Measurements from ENCODE around the gene MED9.
"Not testable (repeated sequence)": the region's sequence is repeated elsewhere in the genome, so short reads cannot be mapped to it uniquely, and the experiment has no call there.

The MED9 gene

DNA sequence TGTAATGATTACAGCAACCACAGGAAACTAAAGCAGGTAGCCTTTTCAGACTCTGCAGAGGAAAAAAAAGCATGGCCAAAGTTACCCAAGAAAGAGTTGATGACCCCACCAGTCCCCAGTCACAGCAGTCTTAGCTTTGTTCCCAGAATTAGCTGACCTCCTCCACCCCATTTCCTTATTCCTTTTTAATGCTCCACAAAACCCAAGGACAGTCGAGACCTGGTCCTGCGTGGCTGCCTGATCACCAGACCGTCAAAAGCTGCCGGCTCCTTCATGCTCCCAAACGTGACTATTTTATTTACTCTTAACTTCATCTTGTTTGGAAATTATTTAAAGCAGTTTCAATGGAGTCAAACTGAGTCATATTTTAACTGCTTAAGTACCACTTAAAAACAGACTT is 28.7 kb upstream of the MED9 start:
- no peaks in the 10 kb centered on the region for H3K9me2 ChIP-seq (replicated peaks; ENCODE audit: low read depth, low read length)
- H3K9ac ChIP-seq (ENCODE audit: low read depth, low read length, poor library complexity, severe bottlenecking) = no peak overlapping the region
- H3K36me3 ChIP-seq (ENCODE audit: insufficient read depth, low read length) = no peaks in the 10 kb centered on the region
- H3K4me2 ChIP-seq (ENCODE audit: low read depth, low read length, poor library complexity, severe bottlenecking) = no peak overlapping the region
- no peaks in the 10 kb centered on the region for H3F3A ChIP-seq (ENCODE audit: low read depth)
- no peak overlapping the region for H2AFZ ChIP-seq (ENCODE audit: low read length)
- H3K4me1 ChIP-seq (ENCODE audit: insufficient read depth, low read length, poor library complexity, severe bottlenecking) = peaks cover 10% of the 10 kb centered on the region
- no peaks in the 10 kb centered on the region for H4K20me1 ChIP-seq (ENCODE audit: insufficient read depth, low read length, poor library complexity, severe bottlenecking)
- H3K27me3 ChIP-seq (ENCODE audit: insufficient read depth, low read length, poor library complexity, severe bottlenecking) = no peaks in the 10 kb centered on the region
- no peaks in the 10 kb centered on the region for H3K9me3 ChIP-seq (ENCODE audit: insufficient read depth, low read depth, low read length)
- no peak for TF ChIP-seq EZH2phosphoT487 (IDR thresholded peaks at IDR 0.05; ENCODE audit: borderline replicate concordance)
- no peak overlapping the region for H3K4me3 ChIP-seq (ENCODE audit: low read length, poor library complexity, severe bottlenecking)
- no peaks in the 10 kb centered on the region for H3K79me2 ChIP-seq (ENCODE audit: insufficient read depth, low read length)

DNA sequence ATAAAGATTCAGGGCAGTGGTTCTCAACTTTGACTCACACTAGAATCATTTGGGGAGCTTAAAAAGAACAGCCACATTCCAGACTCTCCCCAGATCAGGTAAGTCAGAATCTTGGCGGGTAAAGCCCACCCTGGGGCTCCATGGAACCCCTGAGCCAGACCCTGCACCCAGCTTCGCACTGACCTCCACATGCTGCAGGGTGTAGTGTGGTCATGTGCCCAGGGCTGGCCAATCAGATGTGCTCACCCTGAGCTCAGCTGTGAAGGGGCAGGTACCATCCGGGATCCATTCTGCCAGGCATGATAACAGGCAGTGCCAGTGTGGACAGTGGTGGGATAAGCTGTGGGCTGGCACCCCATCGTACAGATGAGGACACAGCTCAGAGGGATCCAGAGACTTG is 28.1 kb upstream of the MED9 start:
- Histone ChIP-seq H4K20me1 (ENCODE audit: insufficient read depth, low read length, poor library complexity, severe bottlenecking) (no peaks in the 10 kb centered on the region), H3F3A (ENCODE audit: low read depth) (no peaks in the 10 kb centered on the region), H3K9me2 (replicated peaks; ENCODE audit: low read depth, low read length) (no peaks in the 10 kb centered on the region), H3K9me3 (ENCODE audit: insufficient read depth, low read depth, low read length) (no peaks in the 10 kb centered on the region), H3K9ac (ENCODE audit: low read depth, low read length, poor library complexity, severe bottlenecking) (no peak overlapping the region), H2AFZ (ENCODE audit: low read length) (no peak overlapping the region), H3K79me2 (ENCODE audit: insufficient read depth, low read length) (no peaks in the 10 kb centered on the region), H3K4me2 (ENCODE audit: low read depth, low read length, poor library complexity, severe bottlenecking) (no peak overlapping the region), H3K36me3 (ENCODE audit: insufficient read depth, low read length) (no peaks in the 10 kb centered on the region), H3K27me3 (ENCODE audit: insufficient read depth, low read length, poor library complexity, severe bottlenecking) (no peaks in the 10 kb centered on the region), H3K4me1 (ENCODE audit: insufficient read depth, low read length, poor library complexity, severe bottlenecking) (peaks cover 10% of the 10 kb centered on the region), H3K4me3 (ENCODE audit: low read length, poor library complexity, severe bottlenecking) (no peak overlapping the region)
- TF ChIP-seq, protein P1, sequence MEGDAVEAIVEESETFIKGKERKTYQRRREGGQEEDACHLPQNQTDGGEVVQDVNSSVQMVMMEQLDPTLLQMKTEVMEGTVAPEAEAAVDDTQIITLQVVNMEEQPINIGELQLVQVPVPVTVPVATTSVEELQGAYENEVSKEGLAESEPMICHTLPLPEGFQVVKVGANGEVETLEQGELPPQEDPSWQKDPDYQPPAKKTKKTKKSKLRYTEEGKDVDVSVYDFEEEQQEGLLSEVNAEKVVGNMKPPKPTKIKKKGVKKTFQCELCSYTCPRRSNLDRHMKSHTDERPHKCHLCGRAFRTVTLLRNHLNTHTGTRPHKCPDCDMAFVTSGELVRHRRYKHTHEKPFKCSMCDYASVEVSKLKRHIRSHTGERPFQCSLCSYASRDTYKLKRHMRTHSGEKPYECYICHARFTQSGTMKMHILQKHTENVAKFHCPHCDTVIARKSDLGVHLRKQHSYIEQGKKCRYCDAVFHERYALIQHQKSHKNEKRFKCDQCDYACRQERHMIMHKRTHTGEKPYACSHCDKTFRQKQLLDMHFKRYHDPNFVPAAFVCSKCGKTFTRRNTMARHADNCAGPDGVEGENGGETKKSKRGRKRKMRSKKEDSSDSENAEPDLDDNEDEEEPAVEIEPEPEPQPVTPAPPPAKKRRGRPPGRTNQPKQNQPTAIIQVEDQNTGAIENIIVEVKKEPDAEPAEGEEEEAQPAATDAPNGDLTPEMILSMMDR (conservative IDR thresholded peaks at IDR 0.05; ENCODE audit: low read length) = no peak

DNA sequence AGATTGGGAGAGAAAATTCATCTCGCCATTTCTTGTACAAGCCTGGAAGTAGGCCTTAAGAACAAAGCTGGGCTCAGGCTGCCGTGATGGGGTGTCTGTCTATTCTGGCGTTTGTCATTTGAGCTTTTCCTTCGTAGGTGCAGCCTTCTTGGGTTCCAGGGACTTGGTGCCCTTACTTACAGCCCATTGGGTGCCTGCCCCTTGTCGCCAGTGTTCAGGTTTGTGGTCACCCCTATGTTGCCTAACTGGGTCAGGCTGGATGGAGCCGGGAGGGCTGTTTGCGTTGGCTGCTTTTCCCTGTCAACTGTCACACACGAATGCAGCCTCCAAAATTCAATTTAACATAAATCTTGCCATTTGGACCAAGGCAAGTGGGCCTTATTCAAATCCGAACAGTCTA is 23.7 kb upstream of the MED9 start:
- Histone ChIP-seq H3K9ac (ENCODE audit: low read depth, low read length, poor library complexity, severe bottlenecking) (no peak overlapping the region), H3K9me2 (replicated peaks; ENCODE audit: low read depth, low read length) (no peaks in the 10 kb centered on the region), H3K4me2 (ENCODE audit: low read depth, low read length, poor library complexity, severe bottlenecking) (no peak overlapping the region), H3K4me3 (ENCODE audit: low read length, poor library complexity, severe bottlenecking) (no peak overlapping the region), H3K9me3 (ENCODE audit: insufficient read depth, low read depth, low read length) (no peaks in the 10 kb centered on the region), H3K4me1 (ENCODE audit: insufficient read depth, low read length, poor library complexity, severe bottlenecking) (no peaks in the 10 kb centered on the region), H3K36me3 (ENCODE audit: insufficient read depth, low read length) (no peaks in the 10 kb centered on the region), H4K20me1 (ENCODE audit: insufficient read depth, low read length, poor library complexity, severe bottlenecking) (no peaks in the 10 kb centered on the region), H2AFZ (ENCODE audit: low read length) (no peak overlapping the region), H3F3A (ENCODE audit: low read depth) (no peaks in the 10 kb centered on the region), H3K79me2 (ENCODE audit: insufficient read depth, low read length) (no peaks in the 10 kb centered on the region), H3K27me3 (ENCODE audit: insufficient read depth, low read length, poor library complexity, severe bottlenecking) (no peaks in the 10 kb centered on the region)
- TF ChIP-seq, protein P1 (conservative IDR thresholded peaks at IDR 0.05; ENCODE audit: low read length) = no peak
- TF ChIP-seq EZH2phosphoT487 (IDR thresholded peaks at IDR 0.05; ENCODE audit: borderline replicate concordance) = no peak

DNA sequence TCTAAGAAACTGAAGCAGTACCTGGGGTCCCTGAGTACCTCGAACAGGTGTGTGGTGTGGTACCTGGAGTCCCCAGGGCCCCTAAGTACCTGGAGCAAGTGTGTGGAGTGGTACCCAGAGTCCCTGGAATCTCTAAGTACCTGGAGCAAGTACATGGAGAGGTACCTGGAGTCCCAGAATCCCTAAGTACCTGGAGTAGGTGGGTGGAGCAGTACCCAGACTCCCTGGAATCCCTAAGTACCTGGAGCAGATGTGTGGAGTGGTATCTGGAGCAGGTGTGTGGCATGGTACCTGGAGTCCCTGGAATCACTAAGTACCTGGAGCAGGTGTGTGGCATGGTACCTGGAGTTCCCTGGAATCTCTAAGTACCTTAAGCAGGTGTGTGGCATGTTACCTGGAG is 22.5 kb upstream of the MED9 start:
- Histone ChIP-seq H3K9me2 (replicated peaks; ENCODE audit: low read depth, low read length) (no peaks in the 10 kb centered on the region), H3K4me3 (ENCODE audit: low read length, poor library complexity, severe bottlenecking) (no peak overlapping the region), H3K27me3 (ENCODE audit: insufficient read depth, low read length, poor library complexity, severe bottlenecking) (no peaks in the 10 kb centered on the region), H3F3A (ENCODE audit: low read depth) (no peaks in the 10 kb centered on the region), H3K4me2 (ENCODE audit: low read depth, low read length, poor library complexity, severe bottlenecking) (no peak overlapping the region), H3K4me1 (ENCODE audit: insufficient read depth, low read length, poor library complexity, severe bottlenecking) (no peaks in the 10 kb centered on the region), H3K36me3 (ENCODE audit: insufficient read depth, low read length) (no peaks in the 10 kb centered on the region), H3K9me3 (ENCODE audit: insufficient read depth, low read depth, low read length) (no peaks in the 10 kb centered on the region), H3K9ac (ENCODE audit: low read depth, low read length, poor library complexity, severe bottlenecking) (no peak overlapping the region), H4K20me1 (ENCODE audit: insufficient read depth, low read length, poor library complexity, severe bottlenecking) (no peaks in the 10 kb centered on the region), H2AFZ (ENCODE audit: low read length) (no peak overlapping the region), H3K79me2 (ENCODE audit: insufficient read depth, low read length) (no peaks in the 10 kb centered on the region)
- TF ChIP-seq, protein P1 (conservative IDR thresholded peaks at IDR 0.05; ENCODE audit: low read length) = no peak
- no peak for TF ChIP-seq EZH2phosphoT487 (IDR thresholded peaks at IDR 0.05; ENCODE audit: borderline replicate concordance)

DNA sequence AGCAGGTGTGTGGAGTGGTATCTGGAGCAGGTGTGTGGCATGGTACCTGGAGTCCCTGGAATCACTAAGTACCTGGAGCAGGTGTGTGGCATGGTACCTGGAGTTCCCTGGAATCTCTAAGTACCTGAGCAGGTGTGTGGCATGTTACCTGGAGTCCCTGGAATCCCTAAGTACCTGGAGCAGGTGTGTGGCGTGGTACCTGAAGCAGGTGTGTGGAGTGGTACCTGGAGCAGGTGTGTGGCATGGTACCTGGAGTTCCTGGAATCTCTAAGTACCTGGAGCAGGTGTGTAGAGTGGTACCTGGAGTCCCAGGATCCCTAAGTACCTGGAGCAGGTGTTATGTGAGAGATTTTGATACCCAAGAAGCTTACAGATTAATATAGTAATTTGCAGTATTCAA is 22.1 kb upstream of the MED9 start:
- H3K79me2 ChIP-seq (ENCODE audit: insufficient read depth, low read length); H3F3A ChIP-seq (ENCODE audit: low read depth); H3K36me3 ChIP-seq (ENCODE audit: insufficient read depth, low read length): not testable (repeated sequence)

More for the DNA sequence above, 22.1 kb upstream of the MED9 start:
- not testable (repeated sequence) for H3K4me3 ChIP-seq (ENCODE audit: low read length, poor library complexity, severe bottlenecking); H3K27me3 ChIP-seq (ENCODE audit: insufficient read depth, low read length, poor library complexity, severe bottlenecking); H3K9me2 ChIP-seq (replicated peaks; ENCODE audit: low read depth, low read length); H3K4me1 ChIP-seq (ENCODE audit: insufficient read depth, low read length, poor library complexity, severe bottlenecking); H4K20me1 ChIP-seq (ENCODE audit: insufficient read depth, low read length, poor library complexity, severe bottlenecking); H3K4me2 ChIP-seq (ENCODE audit: low read depth, low read length, poor library complexity, severe bottlenecking); H2AFZ ChIP-seq (ENCODE audit: low read length); H3K9ac ChIP-seq (ENCODE audit: low read depth, low read length, poor library complexity, severe bottlenecking); H3K9me3 ChIP-seq (ENCODE audit: insufficient read depth, low read depth, low read length)
